H1 (cell line): Measurements from ENCODE around the gene GEN1. TPM values are rescaled to one million over a fixed set of nuclear protein-coding genes. Genes with fewer than 3 reads are reported as not detected.

Experiments used
- CHD2 ChIP-seq: IDR thresholded peaks from 2 replicates; pipeline ENCODE4 v1.6.1; 2012; ENCODE audit warnings: low read length, improper control_type of control experiment
- SRF ChIP-seq: IDR thresholded peaks from 2 replicates; pipeline ENCODE4 v1.6.1; 2011; ENCODE audit warnings: mild to moderate bottlenecking, low read depth, low read length, moderate library complexity
- polyA plus RNA-seq, 7 experiments: library from polyadenylated mRNA; depleted of rRNA in 3 of 7; stranded (reverse) in 5 of 7; unstranded in 2 of 7; fragments of >200 nt in 5 of 7; fragments of 200-250 nt in 2 of 7; gene quantifications; 1 replicate in 5 of 7; 2 replicates in 1 of 7; 4 replicates in 1 of 7; pipeline versions ENCODE4 v1.2.1 to v1.2.3, GENCODE V29; 2011 to 2013; ENCODE audit warnings: missing spikeins in 2 of 7, mixed read lengths in 2 of 7
- total RNA-seq: library from RNA; stranded (reverse); fragmentation: NEBNext Ultra II Directional; extraction: Animal tissue kit (Norgen Biotek cat#: 25700); gene quantifications from 2 replicates; pipeline ENCODE4 v1.2.1, GENCODE V29; 2021

The GEN1 gene
- total and polyA plus RNA-seq, 2 of the 8 experiments (the other 6 are each of a cell fraction or from before 2014, with no cell fraction given): 6.9 to 19.2 TPM

DNA sequence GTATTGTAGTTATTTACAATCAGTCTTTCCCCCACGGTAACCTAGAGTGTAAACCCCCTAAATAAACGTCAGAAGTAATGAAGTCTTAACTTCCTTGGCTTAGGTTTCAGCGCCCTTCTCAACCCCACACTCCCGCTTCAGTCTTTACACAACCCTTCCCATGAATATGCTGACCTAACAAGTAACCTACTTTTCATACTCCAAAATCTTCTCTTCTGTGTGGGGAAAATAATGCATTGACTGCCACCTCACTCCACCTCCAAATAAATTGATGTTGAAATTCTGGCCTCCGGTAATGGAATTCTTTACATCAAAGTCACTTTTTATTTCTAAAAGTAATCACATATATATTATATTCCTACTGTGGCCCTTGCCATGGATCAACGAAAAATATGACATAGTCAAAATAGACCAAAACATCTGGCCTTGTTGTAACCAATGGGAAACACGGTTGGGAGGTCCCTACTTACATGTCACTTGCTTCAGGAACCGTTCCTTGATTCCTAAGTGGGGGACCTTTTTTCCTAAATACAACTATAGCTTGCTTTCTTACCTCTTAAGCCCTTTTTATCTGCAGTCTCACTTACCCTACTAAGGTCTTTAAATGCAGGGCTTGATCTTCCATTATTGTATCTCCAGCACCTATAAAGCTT lies 961 bp downstream of the GEN1 start (continued):
- no peak for TF ChIP-seq SRF
- no peak for TF ChIP-seq CHD2
- TF ChIP-seq, all 59 proteins: peak for 0
